ENCODE results near the gene AAGAB.
"Not testable (repeated sequence)": the region's sequence is repeated elsewhere in the genome, so short reads cannot be mapped to it uniquely, and the experiment has no call there.

The AAGAB gene

GRCh38 chr15:67153044-67153443 lies 101.4 kb downstream of the AAGAB start:
- H3K27ac Mint-ChIP-seq, DNase-seq, H3K9me3 Mint-ChIP-seq, ATAC-seq, H3K27me3 Mint-ChIP-seq, H3K4me3 Mint-ChIP-seq: not testable (repeated sequence)
- peaks cover 69% of the 10 kb centered on the region for H3K4me1 Mint-ChIP-seq
- H3K36me3 Mint-ChIP-seq (ENCODE audit: low read depth), result peaks cover 10% of the 10 kb centered on the region

GRCh38 chr15:67152429-67152828 lies 102.0 kb downstream of the AAGAB start:
- Mint-ChIP-seq H3K27ac (peak overlapping the region; percentile 8), H3K4me1 (peaks cover 70% of the 10 kb centered on the region), H3K27me3 (no peaks in the 10 kb centered on the region)

More at GRCh38 chr15:67152429-67152828, 102.0 kb downstream of the AAGAB start:
- Mint-ChIP-seq H3K4me3 (no peak overlapping the region), H3K9me3 (peaks cover 6% of the 10 kb centered on the region), H3K36me3 (ENCODE audit: low read depth) (peaks cover 10% of the 10 kb centered on the region)
- ATAC-seq, result no peak
- no peak for DNase-seq
